Activated effector memory CD4-positive, alpha-beta T cell treated with Interleukin-2 at 50 U/mL for 16 hours (primary cell): Measurements from ENCODE around the gene LAMC1.

Source experiments
- DNase-seq: peaks from one replicate; pipeline ENCODE4 v3.0.0-alpha.2; 2020

LAMC1 gene

GRCh38 chr1:183023146-183023600 is at the start of gene LAMC1:
TSS of gene LAMC1 (plus strand) at chr1:183023420. CDS start at chr1:183023717, 297 bp downstream.
- no peak for DNase-seq

- no peak for DNase-seq
Observed at GRCh38 chr1:182974506-182975191, 48.6 kb upstream of the LAMC1 start.

- DNase-seq: no peak
Observed at GRCh38 chr1:182977480-182977879, 45.7 kb upstream of the LAMC1 start.

- no peak for DNase-seq
Observed at GRCh38 chr1:182978151-182978853, 44.9 kb upstream of the LAMC1 start.

GRCh38 chr1:182984138-182984537 is 39.1 kb upstream of the LAMC1 start:
- no peak for DNase-seq

- DNase-seq: no peak
Observed at GRCh38 chr1:182984621-182985020, 38.6 kb upstream of the LAMC1 start.

- no peak for DNase-seq
Observed at GRCh38 chr1:182985876-182986275, 37.3 kb upstream of the LAMC1 start.

- no peak for DNase-seq
Observed at GRCh38 chr1:182990413-182991144, 32.6 kb upstream of the LAMC1 start.

GRCh38 chr1:182993746-182994145 is 29.5 kb upstream of the LAMC1 start:
- no peak for DNase-seq

GRCh38 chr1:182995894-182996293 is 27.3 kb upstream of the LAMC1 start:
- no peak for DNase-seq

GRCh38 chr1:182996816-182997215 is 26.4 kb upstream of the LAMC1 start:
- DNase-seq: no peak

- no peak for DNase-seq
Observed at GRCh38 chr1:182998482-182998881, 24.7 kb upstream of the LAMC1 start.

GRCh38 chr1:183000167-183000962 is 22.9 kb upstream of the LAMC1 start:
- no peak for DNase-seq

- DNase-seq: no peak
Observed at GRCh38 chr1:183002267-183002666, 21.0 kb upstream of the LAMC1 start.

- no peak for DNase-seq
Observed at GRCh38 chr1:183002797-183003196, 20.4 kb upstream of the LAMC1 start.

GRCh38 chr1:183003203-183003602 is 20.0 kb upstream of the LAMC1 start:
- no peak for DNase-seq

- no peak for DNase-seq
Observed at GRCh38 chr1:183004141-183004540, 19.1 kb upstream of the LAMC1 start.

- DNase-seq: no peak
Observed at GRCh38 chr1:183011859-183012258, 11.4 kb upstream of the LAMC1 start.

- DNase-seq: no peak
Observed at GRCh38 chr1:183012301-183012994, 10.8 kb upstream of the LAMC1 start.

GRCh38 chr1:183019139-183019740 is 4.0 kb upstream of the LAMC1 start:
- DNase-seq: no peak

GRCh38 chr1:183019860-183020259 is 3.4 kb upstream of the LAMC1 start:
- DNase-seq: no peak
